Activated CD8-positive, alpha-beta T cell treated with anti-CD3 and anti-CD28 coated beads, Interleukin-2, amount 10 ng/mL, durations not matched to agents 7 days and 5 days (primary cell): ENCODE data around the gene USP25. TPM values are rescaled to one million over a fixed set of nuclear protein-coding genes. Genes with fewer than 3 reads are reported as not detected.

Source experiments
- ATAC-seq: fragments of 150-1000 bp; cut with Tn5 transposase; one replicate; pipeline ENCODE4 v1.10.0; 2021; ENCODE audit warnings: moderate library complexity
- CTCF ChIA-PET: fragments of 350-600 bp; sonication (Branson Sonifier 250); formaldehyde crosslinking; loops from one replicate; lab custom pipeline; 2021; ENCODE audit warnings: antibody characterized with exemption; lab: Charles Lee
- POLR2A ChIA-PET: fragments of 350-600 bp; sonication (Branson Sonifier 250); formaldehyde crosslinking; loops from one replicate; lab custom pipeline; 2021; ENCODE audit warnings: antibody characterized with exemption; lab: Charles Lee
- DNase-seq: peaks from one replicate; pipeline ENCODE4 v3.0.0-alpha.2; 2020
- H3K27ac Mint-ChIP-seq: one replicate; pipeline ENCODE4 v1.8.0; 2021; ENCODE audit warnings: mild to moderate bottlenecking, mixed read lengths
- H3K27me3 Mint-ChIP-seq: one replicate; pipeline ENCODE4 v1.8.0; 2021; ENCODE audit warnings: low read depth, mixed read lengths
- H3K36me3 Mint-ChIP-seq: one replicate; pipeline ENCODE4 v1.8.0; 2021; ENCODE audit warnings: low read depth, mixed read lengths
- H3K4me1 Mint-ChIP-seq: one replicate; pipeline ENCODE4 v1.8.0; 2021; ENCODE audit warnings: low read depth, mixed read lengths
- H3K4me3 Mint-ChIP-seq: one replicate; pipeline ENCODE4 v1.8.0; 2021; ENCODE audit warnings: mild to moderate bottlenecking, mixed read lengths
- H3K9me3 Mint-ChIP-seq: one replicate; pipeline ENCODE4 v1.8.0; 2022; ENCODE audit warnings: mixed read lengths; ENCODE audit not compliant: insufficient read depth
- total RNA-seq, 2 experiments: library from RNA; stranded (reverse); gene quantifications; one replicate each; pipeline ENCODE4 v1.2.3, GENCODE V29; 2021

The USP25 gene
- total RNA-seq, 2 experiments from 2014 or later, result 51.1 to 54.2 TPM

GRCh38 chr21:15703932-15704331, 25.9 kb upstream of the USP25 start:
- H3K36me3 Mint-ChIP-seq, result no peaks in the 10 kb centered on the region
- ChIA-PET POLR2A (no interaction called here), CTCF (no interaction called here)
- H3K9me3 Mint-ChIP-seq, result no peaks in the 10 kb centered on the region
- no peak overlapping the region for H3K4me3 Mint-ChIP-seq
- DNase-seq (no peak), ATAC-seq (no peak)
- no peaks in the 10 kb centered on the region for H3K4me1 Mint-ChIP-seq
- H3K27ac Mint-ChIP-seq, result no peak overlapping the region
- no peaks in the 10 kb centered on the region for H3K27me3 Mint-ChIP-seq

- CTCF ChIA-PET, result no interaction called here
- DNase-seq (no peak), ATAC-seq (no peak)
- POLR2A ChIA-PET, result no interaction called here
- Mint-ChIP-seq H3K36me3 (no peaks in the 10 kb centered on the region), H3K4me1 (no peaks in the 10 kb centered on the region), H3K9me3 (no peaks in the 10 kb centered on the region), H3K4me3 (no peak overlapping the region), H3K27me3 (peaks cover 8% of the 10 kb centered on the region), H3K27ac (no peak overlapping the region)
These were observed 23.1 kb upstream of the USP25 start for GRCh38 chr21:15706696-15707095.

GRCh38 chr21:15713412-15713811, 16.4 kb upstream of the USP25 start:
- Mint-ChIP-seq H3K27me3 (peaks cover 8% of the 10 kb centered on the region), H3K9me3 (no peaks in the 10 kb centered on the region), H3K36me3 (no peaks in the 10 kb centered on the region), H3K4me1 (no peaks in the 10 kb centered on the region), H3K27ac (no peak overlapping the region), H3K4me3 (no peak overlapping the region)
- CTCF ChIA-PET, result no interaction called here
- no peak for DNase-seq
- POLR2A ChIA-PET, result no interaction called here
- no peak for ATAC-seq

GRCh38 chr21:15718711-15719110, 11.1 kb upstream of the USP25 start:
- DNase-seq (no peak), ATAC-seq (no peak)
- no peak overlapping the region for H3K4me3 Mint-ChIP-seq
- H3K27me3 Mint-ChIP-seq, result peaks cover 2% of the 10 kb centered on the region
- H3K27ac Mint-ChIP-seq, result no peak overlapping the region
- H3K36me3 Mint-ChIP-seq, result no peaks in the 10 kb centered on the region
- H3K4me1 Mint-ChIP-seq, result no peaks in the 10 kb centered on the region
- no peaks in the 10 kb centered on the region for H3K9me3 Mint-ChIP-seq
- CTCF ChIA-PET, result no interaction called here
- POLR2A ChIA-PET, result no interaction called here

- DNase-seq (no peak), ATAC-seq (no peak)
- CTCF ChIA-PET, result no interaction called here
- H3K27me3 Mint-ChIP-seq, result peaks cover 4% of the 10 kb centered on the region
- POLR2A ChIA-PET, result no interaction called here
- no peaks in the 10 kb centered on the region for H3K4me1 Mint-ChIP-seq
- H3K36me3 Mint-ChIP-seq, result no peaks in the 10 kb centered on the region
- H3K27ac Mint-ChIP-seq, result no peak overlapping the region
- no peak overlapping the region for H3K4me3 Mint-ChIP-seq
- H3K9me3 Mint-ChIP-seq, result no peaks in the 10 kb centered on the region
These were observed 9.8 kb upstream of the USP25 start for GRCh38 chr21:15719976-15720375.

GRCh38 chr21:15722591-15723324, 7.0 kb upstream of the USP25 start:
- H3K4me3 Mint-ChIP-seq, result no peak overlapping the region
- H3K27ac Mint-ChIP-seq, result no peak overlapping the region
- POLR2A ChIA-PET, result no interaction called here
- no peak for DNase-seq
- H3K9me3 Mint-ChIP-seq, result no peaks in the 10 kb centered on the region
- no peak for ATAC-seq
- CTCF ChIA-PET, result no interaction called here
- peaks cover 11% of the 10 kb centered on the region for H3K27me3 Mint-ChIP-seq
- no peaks in the 10 kb centered on the region for H3K36me3 Mint-ChIP-seq
- H3K4me1 Mint-ChIP-seq, result no peaks in the 10 kb centered on the region

- H3K9me3 Mint-ChIP-seq, result no peaks in the 10 kb centered on the region
- peaks cover 16% of the 10 kb centered on the region for H3K27me3 Mint-ChIP-seq
- ChIA-PET POLR2A (no interaction called here), CTCF (no interaction called here)
- H3K36me3 Mint-ChIP-seq, result no peaks in the 10 kb centered on the region
- H3K4me1 Mint-ChIP-seq, result peaks cover 5% of the 10 kb centered on the region
- no peak overlapping the region for H3K4me3 Mint-ChIP-seq
- ATAC-seq (no peak), DNase-seq (no peak)
- H3K27ac Mint-ChIP-seq, result no peak overlapping the region
These were observed 3.8 kb upstream of the USP25 start for GRCh38 chr21:15725949-15726348.

- no peak for ATAC-seq
- no peaks in the 10 kb centered on the region for H3K36me3 Mint-ChIP-seq
- H3K4me1 Mint-ChIP-seq, result peaks cover 9% of the 10 kb centered on the region
- H3K27ac Mint-ChIP-seq, result no peak overlapping the region
- DNase-seq, result no peak
- peaks cover 16% of the 10 kb centered on the region for H3K27me3 Mint-ChIP-seq
- ChIA-PET POLR2A (no interaction called here), CTCF (interaction anchor here (1.0 to 1.3 kb wide), 2 partner anchors 15 to 99 kb away, joined by 3 to 4 read pairs; no protein-coding TSS in a partner anchor)
- no peaks in the 10 kb centered on the region for H3K9me3 Mint-ChIP-seq
- no peak overlapping the region for H3K4me3 Mint-ChIP-seq
These were observed 1.7 kb upstream of the USP25 start for GRCh38 chr21:15728046-15728445.

- ATAC-seq (no peak), DNase-seq (no peak)
- H3K4me3 Mint-ChIP-seq, result peak overlapping the region; percentile 71
- peaks cover 19% of the 10 kb centered on the region for H3K4me1 Mint-ChIP-seq
- no peaks in the 10 kb centered on the region for H3K36me3 Mint-ChIP-seq
- peak overlapping the region; percentile 60 for H3K27ac Mint-ChIP-seq
- ChIA-PET CTCF (interaction anchor here (1.0 to 1.3 kb wide), 2 partner anchors 91 to 98 kb away, joined by 3 read pairs; no protein-coding TSS in a partner anchor), POLR2A (no interaction called here)
- peaks cover 14% of the 10 kb centered on the region for H3K27me3 Mint-ChIP-seq
- no peaks in the 10 kb centered on the region for H3K9me3 Mint-ChIP-seq
These were observed 472 bp upstream of the USP25 start for GRCh38 chr21:15729346-15729673.

- peaks cover 29% of the 10 kb centered on the region for H3K4me1 Mint-ChIP-seq
These were observed 881 bp downstream of the USP25 start for GRCh38 chr21:15730484-15731242.

GRCh38 chr21:15731243-15731613, 1.4 kb downstream of the USP25 start:
- H3K4me1 Mint-ChIP-seq, result peaks cover 35% of the 10 kb centered on the region
- H3K36me3 Mint-ChIP-seq, result peaks cover 9% of the 10 kb centered on the region
- ChIA-PET CTCF (no interaction called here), POLR2A (interaction anchor here (0.5 kb wide), 1 partner anchor 106 kb away, joined by 4 read pairs; no protein-coding TSS in a partner anchor)
- DNase-seq (no peak), ATAC-seq (no peak)
- peak overlapping the region; percentile 94 for H3K27ac Mint-ChIP-seq
- peak overlapping the region; percentile 89 for H3K4me3 Mint-ChIP-seq
- peaks cover 9% of the 10 kb centered on the region for H3K27me3 Mint-ChIP-seq
- H3K9me3 Mint-ChIP-seq, result no peaks in the 10 kb centered on the region

More at GRCh38 chr21:15730484-15731242, 881 bp downstream of the USP25 start:
- CTCF ChIA-PET, result interaction anchor here (1.1 kb wide), 1 partner anchor 113 kb away, joined by 3 read pairs; no protein-coding TSS in a partner anchor
- H3K4me3 Mint-ChIP-seq, result peak overlapping the region; percentile 89
- peaks cover 3% of the 10 kb centered on the region for H3K36me3 Mint-ChIP-seq
- POLR2A ChIA-PET, result interaction anchor here (0.5 kb wide), 1 partner anchor 106 kb away, joined by 4 read pairs; no protein-coding TSS in a partner anchor
- H3K9me3 Mint-ChIP-seq, result no peaks in the 10 kb centered on the region
- DNase-seq (no peak), ATAC-seq (no peak)
- H3K27ac Mint-ChIP-seq, result peak overlapping the region; percentile 94
- peaks cover 9% of the 10 kb centered on the region for H3K27me3 Mint-ChIP-seq
